WTC11 (cell line): ENCODE results near the gene MAGOH. TPM values are rescaled to one million over a fixed set of nuclear protein-coding genes. Genes with fewer than 3 reads are reported as not detected.
A peak's percentile ranks its signal among the peaks of the same experiment; 100 is the strongest.

ENCODE experiments used
- ATAC-seq: fragments of 200-7000 bp; cut with Tn5 transposase; 2 replicates; pipeline ENCODE4 v1.10.0; 2021; ENCODE audit warnings: mild to moderate bottlenecking, moderate library complexity
- CTCF ChIA-PET: fragments of 300-600 bp; sonication (Branson Sonifier 250); formaldehyde crosslinking; loops from one replicate; lab custom pipeline; 2021; ENCODE audit warnings: antibody characterized with exemption; lab: Charles Lee
- POLR2A ChIA-PET: fragments of 350-600 bp; sonication (Branson Sonifier 250); formaldehyde crosslinking; loops from one replicate; lab custom pipeline; 2021; ENCODE audit warnings: antibody characterized with exemption; lab: Charles Lee
- DNase-seq: peaks from one replicate; pipeline ENCODE4 v3.0.0; 2021; ENCODE audit warnings: low spot score
- H3K27ac Mint-ChIP-seq: 2 replicates; pipeline ENCODE4 v1.8.0; 2021; ENCODE audit warnings: mixed read lengths
- H3K27me3 Mint-ChIP-seq: 2 replicates; pipeline ENCODE4 v1.8.0; 2021; ENCODE audit warnings: low read depth, mild to moderate bottlenecking, moderate library complexity, mixed read lengths
- H3K36me3 Mint-ChIP-seq: 2 replicates; pipeline ENCODE4 v1.8.0; 2021; ENCODE audit warnings: mixed read lengths
- H3K4me1 Mint-ChIP-seq: 2 replicates; pipeline ENCODE4 v1.8.0; 2022; ENCODE audit warnings: mixed read lengths
- H3K4me3 Mint-ChIP-seq: 2 replicates; pipeline ENCODE4 v1.8.0; 2021; ENCODE audit warnings: mild to moderate bottlenecking, moderate library complexity, mixed read lengths
- H3K9me3 Mint-ChIP-seq: 2 replicates; pipeline ENCODE4 v1.8.0; 2021; ENCODE audit warnings: mixed read lengths
- ATF6 ChIP-seq: sonication (generic); formaldehyde crosslinking; IDR thresholded peaks from 2 replicates; pipeline ENCODE4 v1.8.1; 2023; ENCODE audit warnings: mild to moderate bottlenecking, missing genetic modification reagents
- CDX4 ChIP-seq: fragments of 250-450 bp; sonication (Bioruptor Pico); IDR thresholded peaks from 2 replicates; pipeline ENCODE4 v1.9.0; 2021; ENCODE audit warnings: moderate library complexity, mild to moderate bottlenecking, inconsistent platforms, borderline replicate concordance
- CREB1 ChIP-seq: sonication (generic); formaldehyde crosslinking; IDR thresholded peaks from 2 replicates; pipeline ENCODE4 v1.8.0; 2023; ENCODE audit warnings: mild to moderate bottlenecking, missing genetic modification reagents
- CTCF ChIP-seq: fragments of 200-600 bp; IDR thresholded peaks from 2 replicates; pipeline ENCODE4 v1.8.0; 2022; ENCODE audit warnings: antibody characterized with exemption
- ELF4 ChIP-seq: sonication (generic); formaldehyde crosslinking; IDR thresholded peaks from 2 replicates; pipeline ENCODE4 v1.8.1; 2022; ENCODE audit warnings: low read depth, mild to moderate bottlenecking, moderate library complexity, missing genetic modification reagents
- ESRRA ChIP-seq: sonication (generic); formaldehyde crosslinking; IDR thresholded peaks from 2 replicates; pipeline ENCODE4 v1.8.1; 2022; ENCODE audit warnings: mild to moderate bottlenecking, missing genetic modification reagents, borderline replicate concordance
- FOXK1 ChIP-seq: sonication (generic); formaldehyde crosslinking; IDR thresholded peaks from 2 replicates; pipeline ENCODE4 v1.8.0; 2022; ENCODE audit warnings: mild to moderate bottlenecking, moderate library complexity, missing genetic modification reagents
- IRF1 ChIP-seq: sonication (generic); formaldehyde crosslinking; IDR thresholded peaks from 2 replicates; pipeline ENCODE4 v1.8.0; 2023; ENCODE audit warnings: missing genetic modification reagents
- MXD4 ChIP-seq: fragments of 250-450 bp; sonication (Bioruptor Pico); IDR thresholded peaks from 2 replicates; pipeline ENCODE4 v1.8.0; 2021; ENCODE audit warnings: mild to moderate bottlenecking, moderate library complexity, borderline replicate concordance
- OVOL2 ChIP-seq: fragments of 250-450 bp; sonication (Bioruptor Pico); IDR thresholded peaks from 2 replicates; pipeline ENCODE4 v1.9.0; 2021; ENCODE audit warnings: mild to moderate bottlenecking, borderline replicate concordance
- RORB ChIP-seq: fragments of 250-450 bp; sonication (Bioruptor Pico); IDR thresholded peaks from 2 replicates; pipeline ENCODE4 v1.9.0; 2021; ENCODE audit warnings: mild to moderate bottlenecking
- STAT6 ChIP-seq: sonication (generic); formaldehyde crosslinking; conservative IDR thresholded peaks from 2 replicates; pipeline ENCODE4 v1.8.1; 2023; ENCODE audit warnings: mild to moderate bottlenecking, low read depth, missing genetic modification reagents, moderate library complexity
- USF1 ChIP-seq: sonication (generic); formaldehyde crosslinking; IDR thresholded peaks from 2 replicates; pipeline ENCODE4 v1.8.0; 2022; ENCODE audit warnings: mild to moderate bottlenecking, missing genetic modification reagents
- ZMAT4 ChIP-seq: fragments of 250-450 bp; sonication (Bioruptor Pico); IDR thresholded peaks from 2 replicates; pipeline ENCODE4 v1.9.0; 2021; ENCODE audit warnings: mild to moderate bottlenecking
- ZNF232 ChIP-seq: sonication (generic); formaldehyde crosslinking; IDR thresholded peaks from 2 replicates; pipeline ENCODE4 v1.8.0; 2022; ENCODE audit warnings: mild to moderate bottlenecking, missing genetic modification reagents
- ZNF281 ChIP-seq: sonication (generic); formaldehyde crosslinking; IDR thresholded peaks from 2 replicates; pipeline ENCODE4 v1.8.0; 2023; ENCODE audit warnings: mild to moderate bottlenecking, missing genetic modification reagents
- ZNF317 ChIP-seq: sonication (generic); formaldehyde crosslinking; IDR thresholded peaks from 2 replicates; pipeline ENCODE4 v1.8.1; 2023; ENCODE audit warnings: low read depth, mild to moderate bottlenecking, moderate library complexity, missing genetic modification reagents, borderline replicate concordance
- total RNA-seq: library from RNA; stranded (reverse); gene quantifications from 3 replicates; pipeline ENCODE4 v1.2.3, GENCODE V29; 2021

The MAGOH gene
- total RNA-seq, 1 experiment from 2014 or later, result 57.8 TPM

- Mint-ChIP-seq H3K27me3 (no peaks in the 10 kb centered on the region), H3K36me3 (peaks cover 62% of the 10 kb centered on the region), H3K9me3 (no peaks in the 10 kb centered on the region), H3K4me1 (no peaks in the 10 kb centered on the region)
- DNase-seq, result no peak
- CTCF ChIA-PET, result no interaction called here
- TF ChIP-seq FOXK1 (CRISPR knock-in tag), result no peak
- TF ChIP-seq ZNF281 (CRISPR knock-in tag), result no peak
- no peak for TF ChIP-seq IRF1 (CRISPR knock-in tag)
- TF ChIP-seq ATF6 (CRISPR knock-in tag), result no peak
- no peak for TF ChIP-seq RORB (CRISPR knock-in tag)
- TF ChIP-seq CTCF, result no peak
- TF ChIP-seq STAT6, result no peak
- TF ChIP-seq ESRRA (CRISPR knock-in tag), result no peak
- TF ChIP-seq ZNF317 (CRISPR knock-in tag), result no peak
- no peak for TF ChIP-seq OVOL2 (CRISPR knock-in tag)
- TF ChIP-seq, all 79 proteins: peak for 0
- no peak for ATAC-seq
- Mint-ChIP-seq H3K4me3 (no peak overlapping the region), H3K27ac (no peak overlapping the region)
- POLR2A ChIA-PET, result no interaction called here
Measured at GRCh38 chr1:53274541-53275185, 36.3 kb upstream of the MAGOH start.

GRCh38 chr1:53274026-53274425 is 35.7 kb upstream of the MAGOH start:
- ATAC-seq (no peak), DNase-seq (no peak)
- H3K4me3 Mint-ChIP-seq, result no peak overlapping the region
- ChIA-PET CTCF (no interaction called here), POLR2A (no interaction called here)
- peaks cover 62% of the 10 kb centered on the region for H3K36me3 Mint-ChIP-seq
- no peaks in the 10 kb centered on the region for H3K27me3 Mint-ChIP-seq
- peak overlapping the region; percentile 72; the same call in 1 of the 2 replicates for H3K27ac Mint-ChIP-seq
- no peaks in the 10 kb centered on the region for H3K4me1 Mint-ChIP-seq
- no peaks in the 10 kb centered on the region for H3K9me3 Mint-ChIP-seq
- TF ChIP-seq IRF1 (CRISPR knock-in tag) (no peak), CREB1 (CRISPR knock-in tag) (no peak), ZNF232 (CRISPR knock-in tag) (no peak), STAT6 (no peak), MXD4 (CRISPR knock-in tag) (no peak), CDX4 (CRISPR knock-in tag) (no peak), USF1 (CRISPR knock-in tag) (no peak), ELF4 (CRISPR knock-in tag) (no peak), ZMAT4 (no peak), OVOL2 (CRISPR knock-in tag) (no peak)
